Smooth muscle cell (in vitro differentiated cells): Measurements from ENCODE around the gene RALGAPB. TPM values are rescaled to one million over a fixed set of nuclear protein-coding genes. Genes with fewer than 3 reads are reported as not detected.

Source experiments
- DNase-seq: peaks from one replicate; lab custom pipeline; 2025; ENCODE audit not compliant: unreplicated experiment; lab: John Stamatoyannopoulos, UW
- H2AFZ ChIP-seq: fragments of 200-600 bp; sonication (generic); 2 replicates; pipeline ENCODE4 v1.6.0; 2016; ENCODE audit warnings: antibody characterized with exemption, low read depth, mild to moderate bottlenecking
- H3F3A ChIP-seq: fragments of 200-600 bp; sonication (generic); 2 replicates; pipeline ENCODE4 v1.6.0; 2017; ENCODE audit warnings: antibody characterized with exemption, low read depth
- H3K27ac ChIP-seq: fragments of 200-600 bp; sonication (generic); 2 replicates; pipeline ENCODE4 v1.5.1; 2016; ENCODE audit warnings: low read depth, mild to moderate bottlenecking
- H3K27me3 ChIP-seq: fragments of 200-600 bp; sonication (generic); 2 replicates; pipeline ENCODE4 v1.6.1; 2016; ENCODE audit warnings: low read depth, mild to moderate bottlenecking
- H3K36me3 ChIP-seq: fragments of 200-600 bp; sonication (generic); 2 replicates; pipeline ENCODE4 v1.5.1; 2016; ENCODE audit warnings: low read depth
- H3K4me1 ChIP-seq: fragments of 200-600 bp; sonication (generic); 2 replicates; pipeline ENCODE4 v1.5.1; 2016; ENCODE audit warnings: low read depth
- H3K4me2 ChIP-seq: fragments of 200-600 bp; sonication (generic); 2 replicates; pipeline ENCODE4 v1.6.0; 2016; ENCODE audit warnings: mild to moderate bottlenecking
- H3K4me3 ChIP-seq: fragments of 200-600 bp; sonication (generic); 2 replicates; pipeline ENCODE4 v1.5.1; 2016; ENCODE audit warnings: mild to moderate bottlenecking
- H3K79me2 ChIP-seq: fragments of 200-600 bp; sonication (generic); 2 replicates; pipeline ENCODE4 v1.6.0; 2016; ENCODE audit warnings: low read depth, mild to moderate bottlenecking
- H3K9ac ChIP-seq: fragments of 200-600 bp; sonication (generic); 2 replicates; pipeline ENCODE4 v1.6.0; 2016; ENCODE audit warnings: low read depth
- H3K9me3 ChIP-seq: fragments of 200-600 bp; sonication (generic); replicated peaks from 2 replicates; pipeline ENCODE4 v1.5.1; 2016; ENCODE audit warnings: low read depth
- H4K20me1 ChIP-seq: fragments of 200-600 bp; sonication (generic); 2 replicates; pipeline ENCODE4 v1.6.0; 2016; ENCODE audit warnings: low read depth
- CTCF ChIP-seq: fragments of 200-600 bp; sonication (generic); IDR thresholded peaks from 2 replicates; pipeline ENCODE4 v1.5.1; 2017; ENCODE audit warnings: borderline replicate concordance, mild to moderate bottlenecking, antibody characterized with exemption; ENCODE audit not compliant: insufficient read depth, poor library complexity, severe bottlenecking
- WGBS: methylation state at CpG from one replicate; pipeline ENCODE4 v1.1.7; 2016; ENCODE audit warnings: low lambda C conversion rate; 5-methylcytosine and 5-hydroxymethylcytosine counted together
- polyA plus RNA-seq: library from polyadenylated mRNA; unstranded; fragments of >200 nt; fragmentation: Nextera tagmentation; extraction: Ambion mirVana; gene quantifications from 2 replicates; pipeline ENCODE4 v1.2.1, GENCODE V29; 2016
- total RNA-seq: library from RNA; depleted of rRNA; stranded (reverse); fragments of >200 nt; gene quantifications from 2 replicates; pipeline ENCODE4 v1.2.3, GENCODE V29; 2014

Gene RALGAPB
- total and polyA plus RNA-seq, 2 experiments from 2014 or later: 8.9 to 43.2 TPM

- Histone ChIP-seq H3K36me3 (peaks cover 28% of the 10 kb centered on the region), H3K4me2 (no peak overlapping the region), H3K4me3 (no peak overlapping the region)
Observed at GRCh38 chr20:38520261-38520660, 47.6 kb downstream of the RALGAPB start.

DNA sequence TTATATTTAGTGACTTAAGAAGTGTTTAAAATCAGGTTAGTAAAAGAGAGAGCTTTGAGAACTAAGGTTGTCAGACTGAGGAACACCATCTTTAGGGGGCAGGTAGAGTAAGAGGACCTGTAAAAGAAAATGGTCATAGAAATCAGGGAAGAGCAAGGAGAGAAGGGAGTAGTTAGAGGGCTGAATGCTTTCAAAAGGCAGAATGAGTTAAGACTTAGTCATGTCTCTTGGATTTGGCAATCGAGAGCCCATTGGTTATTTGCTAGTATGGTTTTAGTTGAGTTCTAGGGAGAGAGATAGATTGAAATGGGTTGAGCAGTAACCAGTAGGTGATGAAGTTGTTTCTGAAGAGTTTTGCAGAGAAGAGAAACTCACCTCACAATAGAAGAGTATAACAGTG, 51.1 kb downstream of the RALGAPB start:
- 78% methylated on average over 1 of the region's 1 CpG for WGBS
- Histone ChIP-seq H3K36me3 (peaks cover 8% of the 10 kb centered on the region), H3K9ac (no peak overlapping the region), H3K27ac (no peak overlapping the region), H2AFZ (no peak overlapping the region), H4K20me1 (peaks cover 10% of the 10 kb centered on the region), H3K9me3 (no peaks in the 10 kb centered on the region), H3K4me1 (no peaks in the 10 kb centered on the region), H3K4me2 (no peak overlapping the region), H3K27me3 (no peaks in the 10 kb centered on the region), H3K79me2 (no peaks in the 10 kb centered on the region), H3K4me3 (no peak overlapping the region), H3F3A (no peaks in the 10 kb centered on the region)
- TF ChIP-seq CTCF: no peak
- no peak for DNase-seq

More at GRCh38 chr20:38520261-38520660, 47.6 kb downstream of the RALGAPB start:
- H3K9me3 ChIP-seq: no peaks in the 10 kb centered on the region
- no peak overlapping the region for H2AFZ ChIP-seq
- no peaks in the 10 kb centered on the region for H3F3A ChIP-seq
- no peak for DNase-seq
- H3K4me1 ChIP-seq: no peaks in the 10 kb centered on the region
- TF ChIP-seq CTCF: no peak
- no peak overlapping the region for H3K9ac ChIP-seq
- no peak overlapping the region for H3K27ac ChIP-seq
- peaks cover 33% of the 10 kb centered on the region for H4K20me1 ChIP-seq
- H3K79me2 ChIP-seq: peaks cover 8% of the 10 kb centered on the region
- no peaks in the 10 kb centered on the region for H3K27me3 ChIP-seq

DNA sequence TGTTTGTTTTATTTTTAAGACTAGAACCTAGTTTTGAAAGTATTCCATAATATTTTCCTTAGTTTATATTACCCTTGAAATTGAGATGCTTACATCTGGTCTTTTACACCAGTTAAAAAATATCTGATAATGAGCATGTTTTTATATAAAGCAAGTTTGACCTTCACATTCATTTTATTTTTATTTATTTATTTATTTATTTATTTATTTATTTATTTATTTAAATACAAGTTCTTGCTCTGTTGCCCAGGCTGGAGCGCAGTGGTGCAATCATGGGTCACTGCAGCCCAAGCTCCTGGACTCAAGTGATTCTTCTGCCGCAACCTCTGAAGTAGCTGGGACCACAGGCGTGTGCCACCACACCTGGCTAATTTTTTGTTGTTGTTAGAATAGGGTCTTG, 55.5 kb downstream of the RALGAPB start:
- Histone ChIP-seq H3K9ac (no peak overlapping the region), H3K36me3 (peaks cover 5% of the 10 kb centered on the region), H3F3A (no peaks in the 10 kb centered on the region), H3K79me2 (no peaks in the 10 kb centered on the region), H3K27ac (no peak overlapping the region), H3K4me3 (no peak overlapping the region), H3K27me3 (no peaks in the 10 kb centered on the region), H3K4me2 (no peak overlapping the region), H3K9me3 (no peaks in the 10 kb centered on the region), H2AFZ (no peak overlapping the region), H3K4me1 (no peaks in the 10 kb centered on the region), H4K20me1 (peaks cover 4% of the 10 kb centered on the region)
- WGBS: 100% methylated on average over 3 of the region's 3 CpGs
- TF ChIP-seq CTCF: no peak
- DNase-seq: no peak

- Histone ChIP-seq H3K9ac (no peak overlapping the region), H2AFZ (no peak overlapping the region), H3K4me3 (no peak overlapping the region), H3K9me3 (no peaks in the 10 kb centered on the region), H3K4me1 (no peaks in the 10 kb centered on the region), H3K27ac (no peak overlapping the region), H3K4me2 (no peak overlapping the region), H4K20me1 (peaks cover 4% of the 10 kb centered on the region), H3K79me2 (no peaks in the 10 kb centered on the region), H3K36me3 (peaks cover 21% of the 10 kb centered on the region), H3F3A (no peaks in the 10 kb centered on the region), H3K27me3 (no peaks in the 10 kb centered on the region)
- no peak for DNase-seq
- 93% methylated on average over 1 of the region's 1 CpG for WGBS
- no peak for TF ChIP-seq CTCF
Observed at GRCh38 chr20:38531021-38531420, 58.4 kb downstream of the RALGAPB start.
